Body of pancreas (tissue), 4 donors: ENCODE results near the gene TLN1. TPM values are rescaled to one million over a fixed set of nuclear protein-coding genes. Genes with fewer than 3 reads are reported as not detected.

Experiments
- ATAC-seq: fragments of 150-250 bp; one replicate; pipeline ENCODE4 v1.9.1; 2016
- DNase-seq, 4 donors: peaks; one replicate each; pipeline ENCODE4 v3.0.0-alpha.2; 2019
- H3K27ac ChIP-seq, 4 donors: fragments of 200-600 bp; sonication (generic); 1 replicate in 3 of 4; 2 replicates in 1 of 4; pipeline versions ENCODE4 v1.5.1 to v1.6.1; 2016 to 2019; ENCODE audit warnings: mild to moderate bottlenecking in 1 of 4, mixed read lengths in 1 of 4, moderate library complexity in 1 of 4
- H3K27me3 ChIP-seq, 2 donors: fragments of 200-600 bp; sonication (generic); one replicate each; pipeline ENCODE4 v1.6.0; 2016; ENCODE audit warnings: mild to moderate bottlenecking in 1 of 2
- H3K36me3 ChIP-seq, 2 donors: fragments of 200-600 bp; sonication (generic); replicated peaks in 1 of 2; 2 replicates each; pipeline ENCODE4 v1.5.1; 2016; ENCODE audit warnings: low read depth in 2 of 2; ENCODE audit not compliant: insufficient read depth in 1 of 2
- H3K4me1 ChIP-seq: fragments of 200-600 bp; sonication (generic); one replicate; pipeline ENCODE4 v1.6.0; 2016
- H3K4me3 ChIP-seq, 2 donors: fragments of 200-600 bp; sonication (generic); 1 replicate in 1 of 2; 2 replicates in 1 of 2; pipeline ENCODE4 v1.5.1; 2016 to 2019
- H3K9me3 ChIP-seq, 3 donors: fragments of 200-600 bp; sonication (generic); 1 replicate in 2 of 3; 2 replicates in 1 of 3; pipeline ENCODE4 v1.5.1; 2016
- CTCF ChIP-seq, 7 experiments: fragments of 450-650 bp in 4 of 7; fragments of 200-600 bp in 3 of 7; sonication (generic) in 3 of 7; IDR thresholded peaks; one replicate each; pipeline ENCODE4 v1.5.1; 2016 to 2019; ENCODE audit warnings: antibody characterized with exemption in 7 of 7
- POLR2A ChIP-seq, 3 donors: fragments of 450-650 bp; IDR thresholded peaks; one replicate each; pipeline ENCODE4 v1.6.1; 2016; ENCODE audit warnings: antibody characterized with exemption in 3 of 3, mild to moderate bottlenecking in 2 of 3
- WGBS, 2 donors: methylation state at CpG; one replicate each; pipeline ENCODE4 v1.1.5; 2017; 5-methylcytosine and 5-hydroxymethylcytosine counted together
- intact Hi-C: fragments of 100-400 bp; cut with DNase I; formaldehyde crosslinking; loops from one replicate; pipeline ENCODE4 v1.15.1; 2023
- total RNA-seq, 2 donors: library from RNA; depleted of rRNA; stranded (reverse); fragments of >200 nt; gene quantifications; one replicate each; pipeline ENCODE4 v1.1.0, GENCODE V29; 2016

TLN1 gene
- total RNA-seq, 2 donors from 2014 or later = 93.7 to 130 TPM

GRCh38 chr9:35756275-35757225, 24.6 kb upstream of the TLN1 start:
- ATAC-seq (peak; percentile 81), DNase-seq (peak; percentile 75 to 86 (median 78))
- Histone ChIP-seq H3K27me3 (no peaks in the 10 kb centered on the region), H3K27ac (peak overlapping the region; percentile 82 to 97 (median 93)), H3K9me3 (no peaks in the 10 kb centered on the region), H3K36me3 (peaks cover 0 to 17% of the 10 kb centered on the region in 2 donors), H3K4me3 (peak overlapping the region; percentile 52 to 57), H3K4me1 (peaks cover 36% of the 10 kb centered on the region)
- TF ChIP-seq CTCF (IDR thresholded peaks at IDR 0.05) = peak; percentile 59 to 88 (median 71)
- no peak for TF ChIP-seq POLR2A (IDR thresholded peaks at IDR 0.05)
- WGBS, 2 donors = 7% methylated on average over 21 to 45 of the region's 48 CpGs
- intact Hi-C loops = no loop called here

GRCh38 chr9:35755071-35755470, 23.1 kb upstream of the TLN1 start:
- no peak for TF ChIP-seq CTCF (IDR thresholded peaks at IDR 0.05)
- TF ChIP-seq POLR2A (IDR thresholded peaks at IDR 0.05) = no peak
- no peaks in the 10 kb centered on the region for H3K9me3 ChIP-seq
- no peak overlapping the region for H3K27ac ChIP-seq
- H3K4me3 ChIP-seq = no peak overlapping the region
- DNase-seq (no peak), ATAC-seq (no peak)
- WGBS, 2 donors = 81 to 82% methylated on average over 4 of the region's 4 CpGs
- H3K27me3 ChIP-seq = no peaks in the 10 kb centered on the region
- H3K4me1 ChIP-seq = peaks cover 39% of the 10 kb centered on the region
- intact Hi-C loops = no loop called here
- peaks cover 0 to 17% of the 10 kb centered on the region in 2 donors for H3K36me3 ChIP-seq

GRCh38 chr9:35754264-35754663, 22.3 kb upstream of the TLN1 start, which contains the start of gene MSMP:
Gene MSMP (minus strand): TSS chr9:35754276. CDS start chr9:35754129, 147 bp downstream.
- Histone ChIP-seq H3K4me3 (no peak within 1 kb of the TSS), H3K27ac (no peak within 1 kb of the TSS), H3K9me3 (no peaks in the 10 kb centered on the region), H3K27me3 (no peaks in the 10 kb centered on the region), H3K36me3 (peaks cover 0 to 17% of the 10 kb centered on the region in 2 donors), H3K4me1 (peaks cover 38% of the 10 kb centered on the region)
- WGBS, 2 donors = 0 to 50% methylated on average over 1 to 2 of the region's 3 CpGs
- intact Hi-C loops = no loop called here
- no peak for DNase-seq
- no peak for ATAC-seq
- TF ChIP-seq CTCF (IDR thresholded peaks at IDR 0.05) (no peak), POLR2A (IDR thresholded peaks at IDR 0.05) (no peak)

GRCh38 chr9:35753466-35753865, 21.5 kb upstream of the TLN1 start:
- no peaks in the 10 kb centered on the region for H3K27me3 ChIP-seq
- H3K27ac ChIP-seq = no peak overlapping the region
- H3K9me3 ChIP-seq = no peaks in the 10 kb centered on the region
- H3K4me1 ChIP-seq = peaks cover 32% of the 10 kb centered on the region
- intact Hi-C loops = no loop called here
- 87 to 97% methylated on average over 5 of the region's 5 CpGs for WGBS, 2 donors
- no peak for ATAC-seq
- peaks cover 0 to 17% of the 10 kb centered on the region in 2 donors for H3K36me3 ChIP-seq
- no peak for DNase-seq
- no peak overlapping the region for H3K4me3 ChIP-seq
- no peak for TF ChIP-seq POLR2A (IDR thresholded peaks at IDR 0.05)
- no peak for TF ChIP-seq CTCF (IDR thresholded peaks at IDR 0.05)
